Keratinocyte (primary cell): ENCODE results near the gene GPLD1. TPM values are rescaled to one million over a fixed set of nuclear protein-coding genes. Genes with fewer than 3 reads are reported as not detected.

Experiments used
- DNase-seq: peaks from one replicate; pipeline ENCODE4 v3.0.0-alpha.2; 2011; ENCODE audit warnings: low read depth, missing footprints, low spot score
- FAIRE-seq: peaks from 2 replicates; lab custom pipeline; 2011; peaks lifted over from hg19 to GRCh38; lab: Jason Lieb, UNC
- H2AFZ ChIP-seq: 2 replicates; pipeline ENCODE4 v1.6.0; 2012; ENCODE audit warnings: low read length, control low read depth, inconsistent platforms; ENCODE audit not compliant: control insufficient read depth
- H3K27ac ChIP-seq: 2 replicates; pipeline ENCODE4 v1.5.1; 2011; ENCODE audit warnings: low read length; ENCODE audit not compliant: control insufficient read depth, insufficient read depth
- H3K27me3 ChIP-seq: 3 replicates; pipeline ENCODE4 v1.6.0; 2011; ENCODE audit warnings: low read length; ENCODE audit not compliant: control insufficient read depth, insufficient read depth; ENCODE audit errors: extremely low read depth
- H3K36me3 ChIP-seq, 2 experiments: 2 replicates in 1 of 2; 3 replicates in 1 of 2; pipeline ENCODE4 v1.5.1; 2011; ENCODE audit warnings: low read length in 2 of 2, mild to moderate bottlenecking in 1 of 2; ENCODE audit not compliant: control insufficient read depth in 2 of 2, insufficient read depth in 2 of 2; ENCODE audit errors: extremely low read depth in 1 of 2
- H3K4me1 ChIP-seq: 3 replicates; pipeline ENCODE4 v1.5.1; 2011; ENCODE audit warnings: low read length; ENCODE audit not compliant: control insufficient read depth, insufficient read depth; ENCODE audit errors: extremely low read depth
- H3K4me2 ChIP-seq: 3 replicates; pipeline ENCODE4 v1.6.0; 2011; ENCODE audit warnings: low read depth, low read length; ENCODE audit not compliant: control insufficient read depth, insufficient read depth; ENCODE audit errors: extremely low read depth
- H3K4me3 ChIP-seq, 3 experiments: fragments of 200-600 bp in 1 of 3; sonication (generic) in 1 of 3; 2 replicates in 2 of 3; 3 replicates in 1 of 3; pipeline ENCODE4 v1.5.1; 2011 to 2016; ENCODE audit warnings: low read length in 3 of 3, mild to moderate bottlenecking in 3 of 3, control low read depth in 2 of 3, inconsistent platforms in 1 of 3, low read depth in 1 of 3, mixed read lengths in 1 of 3, mixed run types in 1 of 3, moderate library complexity in 1 of 3; ENCODE audit not compliant: control insufficient read depth in 2 of 3, insufficient read depth in 2 of 3; ENCODE audit errors: extremely low read depth in 1 of 3
- H3K79me2 ChIP-seq: 2 replicates; pipeline ENCODE4 v1.6.0; 2012; ENCODE audit warnings: low read length; ENCODE audit not compliant: control insufficient read depth, insufficient read depth
- H3K9ac ChIP-seq: 3 replicates; pipeline ENCODE4 v1.6.0; 2011; ENCODE audit warnings: low read length; ENCODE audit not compliant: control insufficient read depth, insufficient read depth; ENCODE audit errors: extremely low read depth
- H3K9me1 ChIP-seq: 3 replicates; pipeline ENCODE4 v1.6.0; 2011; ENCODE audit warnings: low read length; ENCODE audit not compliant: control insufficient read depth, insufficient read depth; ENCODE audit errors: extremely low read depth
- H3K9me3 ChIP-seq: 2 replicates; pipeline ENCODE4 v1.5.1; 2012; ENCODE audit warnings: low read depth, low read length; ENCODE audit not compliant: control insufficient read depth
- H4K20me1 ChIP-seq: 3 replicates; pipeline ENCODE4 v1.6.0; 2011; ENCODE audit warnings: low read length; ENCODE audit not compliant: control insufficient read depth, insufficient read depth; ENCODE audit errors: extremely low read depth
- CTCF ChIP-seq, 3 experiments: IDR thresholded peaks in 1 of 3; conservative IDR thresholded peaks in 1 of 3; optimal IDR thresholded peaks in 1 of 3; 2 replicates in 2 of 3; 3 replicates in 1 of 3; pipeline versions ENCODE3 to v1.5.1; 2011; ENCODE audit warnings: low read length in 3 of 3, mild to moderate bottlenecking in 3 of 3, moderate library complexity in 2 of 3, control low read depth in 1 of 3, inconsistent platforms in 1 of 3; ENCODE audit not compliant: insufficient read depth in 2 of 3; ENCODE audit errors: extremely low read depth in 1 of 3
- EZH2 ChIP-seq: IDR thresholded peaks from one replicate; pipeline ENCODE4 v1.6.1; 2012; ENCODE audit warnings: inconsistent platforms, mild to moderate bottlenecking, low read length, moderate library complexity
- dilution Hi-C: fragments of 300-500 bp; cut with MboI; formaldehyde crosslinking; loops from one replicate; pipeline ENCODE4 v1.7.0; 2020; ENCODE audit warnings: low sequenced_read_pairs; ENCODE audit not compliant: extremely low pct_ligation_motif_present
- polyA plus RNA-seq, 5 experiments: library from polyadenylated mRNA; depleted of rRNA in 3 of 5; stranded (reverse) in 3 of 5; stranded (forward) in 1 of 5; unstranded in 1 of 5; fragments of >200 nt; gene quantifications; 1 replicate in 1 of 5; 2 replicates in 3 of 5; 3 replicates in 1 of 5; pipeline versions ENCODE4 v1.2.1 to v1.2.3, GENCODE V29; 2011 to 2012; ENCODE audit warnings: missing spikeins in 2 of 5, low read depth in 1 of 5, low replicate concordance in 1 of 5

Gene GPLD1
- polyA plus RNA-seq, 1 donor (not counting 4 experiments of a cell fraction or from before 2014, with no cell fraction given) = 0.07 TPM

GRCh38 chr6:24381476-24382219, 107.7 kb downstream of the GPLD1 start:
- no peak for DNase-seq
- Histone ChIP-seq H3K27ac (no peak overlapping the region), H3K79me2 (no peaks in the 10 kb centered on the region), H3K4me1 (no peaks in the 10 kb centered on the region), H3K4me2 (no peak overlapping the region), H3K36me3 (no peaks in the 10 kb centered on the region), H3K9ac (no peak overlapping the region), H4K20me1 (no peaks in the 10 kb centered on the region), H3K9me3 (no peaks in the 10 kb centered on the region), H2AFZ (no peak overlapping the region), H3K9me1 (no peaks in the 10 kb centered on the region), H3K4me3 (no peak overlapping the region), H3K27me3 (no peaks in the 10 kb centered on the region)
- TF ChIP-seq CTCF (optimal IDR thresholded peaks at IDR 0.05 in 1 of 3, IDR thresholded peaks at IDR 0.05 in 1 of 3, conservative IDR thresholded peaks at IDR 0.05 in 1 of 3; ENCODE audit: extremely low read depth in 1 of 3, insufficient read depth in 2 of 3, low read length in 3 of 3) (no peak), EZH2 (no peak)
- FAIRE-seq = no peak
- dilution Hi-C loops = loop anchor here (25.0 kb wide), 1 partner anchor 94 kb away; no protein-coding TSS in a partner anchor

GRCh38 chr6:24378473-24379097, 110.8 kb downstream of the GPLD1 start:
- Histone ChIP-seq H3K9ac (no peak overlapping the region), H2AFZ (no peak overlapping the region), H3K9me1 (no peaks in the 10 kb centered on the region), H3K4me1 (no peaks in the 10 kb centered on the region), H3K4me3 (no peak overlapping the region), H4K20me1 (no peaks in the 10 kb centered on the region), H3K27ac (no peak overlapping the region), H3K27me3 (no peaks in the 10 kb centered on the region), H3K9me3 (no peaks in the 10 kb centered on the region), H3K4me2 (no peak overlapping the region), H3K79me2 (no peaks in the 10 kb centered on the region), H3K36me3 (no peaks in the 10 kb centered on the region)
- FAIRE-seq (no peak), DNase-seq (no peak)
- TF ChIP-seq EZH2 = no peak
- TF ChIP-seq CTCF (optimal IDR thresholded peaks at IDR 0.05 in 1 of 3, IDR thresholded peaks at IDR 0.05 in 1 of 3, conservative IDR thresholded peaks at IDR 0.05 in 1 of 3; ENCODE audit: extremely low read depth in 1 of 3, insufficient read depth in 2 of 3, low read length in 3 of 3) = no peak
- dilution Hi-C loops = loop anchor here (25.0 kb wide), 1 partner anchor 91 kb away; no protein-coding TSS in a partner anchor

Other genes starting within 250 kb of the GPLD1 start
- 0.03 to 0.10 TPM (median 0.08 TPM) in 3 replicates for gene DCDC2, start 131.5 kb downstream of the GPLD1 start, polyA plus RNA-seq
- 19.3 to 26.9 TPM (median 19.8 TPM) in 3 replicates for gene MRS2, start 86.6 kb downstream of the GPLD1 start, polyA plus RNA-seq
- gene ALDH5A1, start 5.4 kb upstream of the GPLD1 start, polyA plus RNA-seq = 0.20 to 0.45 TPM (median 0.36 TPM) in 3 replicates
- gene KIAA0319, start 156.6 kb upstream of the GPLD1 start, polyA plus RNA-seq = 0.01 TPM in 1 of 3 replicates, not detected in the others
- 21.5 to 39.8 TPM (median 24.2 TPM) in 3 replicates for gene TDP2, start 177.3 kb upstream of the GPLD1 start, polyA plus RNA-seq
- gene ACOT13, start 177.5 kb upstream of the GPLD1 start, polyA plus RNA-seq = 29.5 to 57.9 TPM (median 41.5 TPM) in 3 replicates
- 55.4 to 78.8 TPM (median 77.3 TPM) in 3 replicates for gene C6orf62, start 229.6 kb upstream of the GPLD1 start, polyA plus RNA-seq